ENCODE data around the gene SSPN.

The SSPN gene

DNA sequence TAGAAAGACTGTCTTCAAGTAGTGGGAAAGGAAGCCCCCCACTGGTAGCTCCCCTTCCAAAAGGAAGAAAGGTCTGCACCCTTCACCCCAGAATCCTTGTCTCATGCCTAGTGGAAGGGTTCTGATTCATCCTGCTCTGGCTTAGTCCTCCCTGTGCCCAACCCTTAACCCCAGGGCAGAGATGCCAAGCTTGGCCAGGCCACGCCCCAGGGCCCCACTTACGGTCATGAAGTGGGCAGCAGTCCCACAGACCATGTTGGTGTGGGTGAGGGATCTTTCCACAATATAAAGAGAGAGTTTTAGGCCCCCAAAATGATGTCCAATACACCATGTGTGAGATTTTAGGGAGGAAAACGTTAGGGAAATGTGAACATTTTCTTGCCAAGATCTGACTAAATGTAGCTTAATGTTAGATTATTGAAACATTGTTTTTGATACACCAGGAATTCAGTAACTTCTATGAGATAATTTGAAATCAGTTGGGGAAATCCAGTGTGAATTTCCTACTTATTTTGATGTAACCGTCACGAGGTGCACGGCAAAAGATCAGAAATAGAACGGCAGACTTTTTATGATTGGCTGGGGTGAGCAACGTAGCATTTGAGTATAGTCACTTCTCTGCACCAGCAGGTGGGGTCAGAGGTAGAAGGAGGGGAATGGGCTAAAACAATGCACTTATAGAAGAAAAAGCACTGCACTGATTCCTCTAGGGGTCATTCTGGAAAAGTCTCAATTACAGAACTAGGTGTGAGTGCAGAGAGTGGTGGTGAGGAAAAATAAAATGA is 8.2 kb upstream of the SSPN start:
- DNase-seq, result no peak

DNA sequence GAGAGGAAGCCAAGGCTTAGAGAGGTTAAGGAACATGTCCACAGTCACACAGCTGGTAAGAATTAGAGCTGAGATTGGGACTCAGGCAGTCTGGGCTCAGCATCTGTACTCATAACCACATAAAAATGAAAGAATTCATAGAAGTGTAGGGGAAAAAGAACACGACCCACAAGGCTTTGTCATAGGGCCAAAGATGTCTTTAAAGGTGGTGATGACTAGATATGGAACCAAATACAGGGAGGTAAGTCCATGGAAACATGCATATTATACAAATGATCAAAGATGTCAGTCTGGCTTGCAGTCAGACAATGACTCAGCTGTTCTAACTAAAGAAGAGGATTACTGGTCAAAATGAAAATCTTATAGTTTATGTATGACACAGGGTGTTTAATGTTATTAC is 7.2 kb upstream of the SSPN start:
- DNase-seq, result no peak

DNA sequence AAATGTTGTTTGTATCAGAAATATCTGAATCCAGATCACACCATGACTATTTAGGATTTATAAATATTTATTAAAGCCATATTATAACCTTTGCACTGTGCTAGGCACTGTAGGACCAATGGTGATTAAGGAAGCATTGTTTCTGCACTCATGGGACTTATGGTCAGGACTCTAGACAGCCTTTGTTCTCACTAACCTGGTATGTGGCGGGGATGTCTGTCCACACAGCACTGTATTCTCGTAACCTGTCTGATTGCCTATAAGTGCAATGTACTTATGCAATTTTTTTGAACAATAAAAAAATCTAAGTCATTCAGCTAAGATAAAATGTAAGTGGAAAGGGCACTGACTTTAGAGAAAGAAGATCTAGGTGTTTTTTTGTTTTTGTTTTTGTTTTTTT is 6.7 kb upstream of the SSPN start:
- no peak for DNase-seq

DNA sequence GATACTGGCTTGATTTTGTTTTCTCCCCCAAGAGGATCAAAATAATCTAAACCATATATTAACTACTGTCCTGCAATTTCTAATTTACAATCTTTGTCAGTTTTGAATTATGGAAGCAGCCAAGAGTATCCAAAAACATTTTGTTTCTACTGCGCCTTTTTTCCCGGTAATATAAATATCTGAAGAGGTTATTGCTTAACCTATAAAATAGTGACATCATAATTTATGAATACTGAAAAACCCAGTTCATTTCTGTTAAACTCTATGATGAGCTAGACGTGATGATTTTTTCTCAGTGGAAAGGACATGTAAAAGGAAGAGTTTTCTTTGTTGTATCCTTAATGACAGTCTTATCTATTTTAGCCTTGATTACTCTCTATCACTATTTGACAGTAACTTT is 3.2 kb upstream of the SSPN start:
- no peak for DNase-seq

DNA sequence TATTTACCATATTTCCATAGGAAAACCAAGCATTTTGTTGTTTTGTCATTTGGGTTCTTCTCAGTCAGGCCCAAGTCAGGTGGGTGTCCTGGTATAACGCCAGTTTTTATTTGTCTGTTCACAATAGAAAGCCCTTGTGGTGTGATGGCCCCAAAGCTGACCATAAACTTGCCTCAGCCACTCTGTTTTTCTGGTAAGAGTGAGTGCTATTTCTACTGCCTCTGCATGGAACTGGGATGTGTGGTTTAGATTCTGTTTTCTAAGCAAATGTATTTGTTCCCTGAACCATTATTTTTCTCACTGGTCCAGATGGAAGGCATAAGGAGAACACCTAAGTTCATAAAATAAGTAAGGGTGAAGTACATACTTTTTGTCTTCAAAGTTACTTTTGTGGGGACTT is 1.8 kb upstream of the SSPN start:
- no peak for DNase-seq

DNA sequence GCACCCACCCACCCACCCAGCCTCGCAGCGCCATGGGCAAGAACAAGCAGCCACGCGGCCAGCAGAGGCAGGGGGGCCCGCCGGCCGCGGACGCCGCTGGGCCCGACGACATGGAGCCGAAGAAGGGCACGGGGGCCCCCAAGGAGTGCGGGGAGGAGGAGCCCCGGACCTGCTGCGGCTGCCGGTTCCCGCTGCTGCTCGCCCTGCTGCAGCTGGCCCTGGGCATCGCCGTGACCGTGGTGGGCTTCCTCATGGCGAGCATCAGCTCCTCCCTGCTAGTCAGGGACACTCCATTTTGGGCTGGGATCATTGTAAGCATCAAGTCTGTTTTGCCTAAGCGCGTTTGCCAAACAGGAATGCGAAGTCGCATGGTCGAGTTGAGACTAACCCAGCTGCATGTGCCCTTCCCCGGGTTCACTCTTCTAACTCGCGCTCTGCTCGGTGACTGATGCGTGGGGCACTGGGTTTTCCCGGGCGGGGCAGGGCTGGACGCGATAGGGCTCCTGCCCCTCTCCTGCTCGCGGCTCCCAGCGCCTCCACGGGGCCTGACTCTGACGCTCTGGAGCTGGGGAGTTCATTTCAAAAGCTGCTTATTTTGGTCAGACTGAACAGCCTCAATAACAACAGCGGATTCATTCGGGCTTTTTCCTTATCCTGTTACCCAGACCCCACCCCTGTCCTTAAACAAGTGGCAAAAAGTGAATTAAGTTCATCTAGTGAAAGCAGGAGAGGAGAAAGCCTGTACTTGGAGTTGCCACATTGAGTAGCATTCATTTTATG is 458 bp downstream of the SSPN start:
- DNase-seq, result no peak

DNA sequence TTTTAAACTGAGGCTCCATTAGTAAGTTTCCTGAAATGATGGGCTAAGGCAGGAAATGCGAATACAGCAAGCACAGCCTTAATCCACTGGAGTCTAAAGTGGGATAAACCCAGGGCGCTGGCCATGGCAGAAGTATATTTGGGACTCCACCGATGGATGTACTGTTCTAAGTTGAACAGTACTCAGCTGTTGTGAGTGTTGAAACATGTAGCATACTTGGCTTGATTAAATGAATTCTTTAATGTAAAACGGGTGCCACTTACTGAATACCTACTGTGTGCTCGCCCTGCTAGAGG is 996 bp downstream of the SSPN start:
- no peak for DNase-seq

DNA sequence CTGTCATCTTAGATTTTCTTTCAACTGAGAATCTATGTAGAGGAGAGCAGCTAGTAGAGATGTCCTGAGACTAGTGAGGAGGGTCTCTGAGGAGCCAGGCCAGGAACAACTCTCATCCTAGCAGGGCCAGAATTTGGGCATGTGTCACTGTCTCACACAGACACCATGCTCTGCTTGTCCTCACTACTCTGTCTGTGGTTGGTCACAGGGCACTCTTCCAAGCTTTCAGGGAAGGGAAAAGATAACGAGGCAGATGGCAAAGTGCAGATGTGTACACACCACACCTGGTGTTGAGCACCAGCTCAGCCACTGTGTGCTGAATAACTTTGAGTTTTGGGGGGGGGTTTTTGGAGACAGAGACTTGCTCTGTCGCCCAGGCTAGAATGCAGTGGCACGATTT is 2.5 kb downstream of the SSPN start:
- no peak for DNase-seq

DNA sequence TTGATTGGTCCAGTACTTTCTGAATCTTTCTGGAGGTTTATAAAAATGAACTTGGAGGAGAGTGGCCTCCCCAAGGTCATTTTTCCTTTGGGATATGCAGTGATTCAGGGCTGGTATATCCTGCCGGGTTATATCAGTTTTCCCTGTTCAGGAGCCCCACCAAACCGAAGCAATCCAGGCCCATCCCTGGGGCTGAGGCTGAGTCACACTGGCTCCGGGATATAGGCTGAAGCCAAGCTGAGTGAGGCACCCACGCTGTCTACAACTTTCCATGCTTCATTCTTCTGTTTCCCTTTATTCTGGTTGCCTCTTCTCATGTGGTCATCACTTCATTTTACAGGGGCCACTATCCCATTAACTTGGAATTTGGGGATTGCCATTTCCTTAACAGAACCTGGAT is 3.4 kb downstream of the SSPN start:
- DNase-seq, result no peak

DNA sequence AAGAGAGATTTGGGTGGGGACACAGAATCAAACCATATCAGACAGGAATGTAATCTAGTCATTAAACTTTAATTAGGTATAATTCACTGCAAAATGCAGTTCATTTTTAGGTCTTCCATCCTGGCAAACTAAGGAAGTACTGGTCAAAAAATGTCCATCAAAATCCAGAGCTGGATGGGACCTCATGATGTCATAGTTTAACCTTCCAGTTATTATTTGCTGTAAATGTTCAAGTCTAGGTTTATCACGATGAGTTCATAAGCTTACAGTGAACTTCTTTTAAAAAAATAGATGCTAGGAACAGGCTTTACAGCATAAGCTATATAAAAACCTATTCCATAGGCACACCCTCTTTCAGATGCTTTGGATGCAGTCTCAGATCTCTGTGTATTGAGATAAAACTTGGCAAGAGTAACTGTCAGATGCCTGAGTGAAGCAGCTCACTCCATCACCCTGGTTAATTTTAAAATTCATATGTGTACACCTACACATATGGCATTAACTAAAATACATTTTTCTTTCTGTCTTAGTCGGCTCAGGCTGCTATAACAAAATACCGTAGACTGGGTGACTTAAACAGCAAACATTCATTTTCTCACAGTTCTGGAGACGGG is 7.9 kb downstream of the SSPN start:
- no peak for DNase-seq

DNA sequence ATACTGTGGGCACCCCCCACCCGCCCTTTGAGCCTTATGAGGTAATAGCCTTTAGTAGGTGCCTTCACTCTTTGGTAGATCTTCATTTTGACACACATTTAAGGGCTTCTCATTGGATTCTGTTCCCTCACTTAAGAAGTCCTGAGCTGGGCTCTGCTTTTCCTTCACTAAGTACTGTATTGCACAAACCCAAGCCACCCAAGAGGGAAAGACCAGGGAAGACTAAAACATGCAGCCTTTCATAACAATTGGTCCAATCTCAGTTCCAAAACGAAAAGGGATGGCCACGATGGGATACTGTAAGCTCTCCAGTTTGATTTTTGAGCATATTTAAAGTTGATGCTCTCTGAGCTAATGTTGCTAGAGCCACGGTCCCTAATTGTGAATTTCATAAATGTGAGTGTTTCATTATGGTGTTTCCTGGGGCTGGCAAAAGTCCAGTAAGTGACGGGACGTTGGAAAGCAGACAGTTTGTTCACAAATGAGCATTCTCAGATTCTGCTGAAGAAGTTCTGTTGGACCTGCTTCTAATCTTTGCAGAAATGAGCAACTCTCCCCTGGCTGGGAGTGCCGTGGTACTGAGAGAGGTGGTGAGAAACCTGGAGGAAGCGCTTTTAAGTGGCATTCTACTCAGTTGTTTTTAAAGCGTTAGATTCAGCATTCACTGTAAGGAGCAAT is 9.4 kb downstream of the SSPN start:
- DNase-seq, result no peak

DNA sequence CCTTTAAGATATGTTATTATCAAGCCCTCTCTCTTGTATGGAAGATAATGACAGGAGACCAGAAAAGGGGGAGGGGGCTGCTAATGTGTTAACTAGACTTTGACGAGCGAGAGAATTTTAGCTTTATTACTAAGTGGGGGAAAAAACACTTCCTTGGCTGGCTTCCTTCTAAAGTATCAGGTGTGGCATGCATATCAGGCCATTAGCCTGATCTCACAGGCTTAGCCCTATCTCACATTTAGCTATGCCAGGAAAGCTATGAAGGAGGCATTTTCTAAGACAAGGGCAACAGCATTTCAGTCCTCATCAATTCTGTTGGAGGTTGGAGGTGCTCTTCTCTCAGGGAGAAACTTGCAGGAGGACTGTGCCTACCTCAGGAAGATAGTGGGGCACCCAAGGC is 9.9 kb downstream of the SSPN start:
- no peak for DNase-seq

DNA sequence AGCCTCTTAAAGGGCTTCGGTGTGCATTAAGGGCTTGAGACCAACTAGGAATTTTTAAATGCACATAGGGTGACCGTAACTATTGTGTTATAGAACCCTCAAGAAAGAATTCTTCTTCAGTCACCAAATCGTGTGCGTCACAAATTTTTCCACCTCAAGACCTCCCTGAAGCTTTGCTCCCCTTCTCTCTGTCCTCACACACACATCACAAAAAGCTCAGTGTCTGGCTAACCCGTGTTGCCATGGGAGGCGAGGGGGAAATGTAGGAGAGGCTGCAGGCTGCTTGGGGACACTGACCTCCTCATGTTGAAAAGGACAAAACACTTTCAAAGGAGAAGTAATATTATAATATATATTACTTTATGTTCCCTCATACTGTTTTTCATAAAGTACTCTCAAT is 10.6 kb downstream of the SSPN start:
- DNase-seq, result no peak

DNA sequence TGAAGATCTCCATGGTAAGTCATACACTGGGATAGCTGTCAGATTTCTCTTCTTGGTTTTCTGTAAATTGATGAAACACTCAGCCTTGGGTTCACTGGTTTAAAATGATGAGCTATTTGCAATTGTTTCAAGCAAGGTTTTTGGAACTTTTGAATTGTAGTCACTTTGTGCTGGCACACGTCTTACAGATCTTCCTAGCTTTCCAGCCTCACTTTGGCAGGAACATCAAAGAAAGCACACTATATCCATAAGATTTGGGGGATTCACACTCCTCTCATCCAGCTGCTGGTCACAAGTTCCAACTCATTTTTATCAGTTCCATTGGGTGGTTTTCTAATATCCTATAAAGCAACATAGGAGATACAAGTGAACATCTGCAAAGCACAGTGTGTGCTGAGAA is 16.0 kb downstream of the SSPN start:
- no peak for DNase-seq

DNA sequence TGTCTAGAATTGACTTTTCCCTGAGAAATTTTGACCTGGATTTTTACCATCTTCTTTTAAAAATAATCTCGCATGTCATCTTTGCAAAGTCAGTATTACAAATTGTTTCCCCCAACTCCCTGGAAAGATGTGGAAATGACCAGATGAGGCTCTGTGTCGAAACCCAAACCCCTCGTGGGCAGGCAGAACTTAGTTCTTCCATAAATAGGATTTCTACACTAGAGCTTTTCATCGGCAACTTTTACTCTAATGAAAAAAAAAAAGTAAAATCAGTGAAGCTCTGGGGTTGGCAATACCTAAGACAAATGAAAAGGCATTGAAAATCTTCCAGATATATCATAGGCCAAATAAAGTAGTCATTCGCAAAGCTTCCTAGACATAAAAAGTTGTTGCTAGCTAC is 17.0 kb downstream of the SSPN start:
- no peak for DNase-seq

DNA sequence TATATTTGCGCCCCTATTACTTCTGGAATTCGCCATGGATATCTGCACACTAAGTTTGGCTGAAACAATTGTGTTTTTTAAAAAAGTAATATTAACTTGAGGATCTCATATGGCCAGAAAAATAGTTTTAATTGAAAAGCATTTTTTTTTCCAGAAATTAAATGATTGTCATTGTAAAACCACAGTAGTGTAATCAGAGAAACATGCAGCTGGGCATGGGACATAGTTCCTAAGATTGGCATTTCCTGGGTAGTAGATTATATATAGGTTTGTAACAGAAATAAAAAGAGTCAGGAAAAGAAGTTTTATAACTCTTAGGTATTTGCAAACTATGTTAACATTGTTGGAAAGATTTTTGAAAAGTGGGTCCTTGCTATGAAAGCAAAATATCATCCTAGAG is 17.6 kb downstream of the SSPN start:
- DNase-seq, result no peak

DNA sequence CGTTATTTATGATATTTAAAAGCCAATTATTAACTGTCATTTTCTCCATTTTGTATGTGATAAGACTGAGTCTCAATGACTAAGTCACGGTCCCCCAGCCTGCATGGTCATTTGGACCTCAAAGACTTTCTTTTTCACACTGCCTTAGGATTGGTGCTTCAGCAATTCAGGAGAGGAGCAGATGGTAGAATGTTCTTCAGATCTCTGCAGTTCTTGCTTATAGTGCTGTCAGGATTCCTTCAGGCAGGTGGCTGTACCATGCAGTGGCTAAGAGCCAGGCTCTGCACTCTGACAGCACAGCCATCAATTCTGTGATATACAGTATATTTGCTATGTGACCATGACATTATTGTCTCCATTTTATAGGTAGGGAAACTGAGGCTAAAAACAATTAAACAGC is 18.7 kb downstream of the SSPN start:
- DNase-seq, result no peak

DNA sequence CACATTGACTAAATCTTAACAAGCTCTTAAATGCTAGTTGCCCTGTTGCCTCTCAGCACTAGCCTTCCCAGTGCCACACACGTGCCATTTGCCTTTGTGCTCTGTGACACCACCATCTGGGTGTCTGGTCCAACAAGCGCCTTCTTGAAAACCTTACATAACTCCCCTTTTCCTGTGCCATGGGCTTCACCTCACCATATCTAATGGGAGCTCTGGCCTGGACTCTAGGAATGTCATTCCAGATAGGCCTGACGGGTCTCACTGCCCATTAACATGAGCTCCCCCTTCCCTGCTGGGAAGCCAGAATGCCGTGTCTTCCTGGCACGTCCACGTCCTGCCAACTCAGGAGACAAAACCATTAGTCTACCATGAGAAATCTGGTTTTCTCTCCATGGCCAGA is 24.4 kb downstream of the SSPN start:
- DNase-seq, result no peak

DNA sequence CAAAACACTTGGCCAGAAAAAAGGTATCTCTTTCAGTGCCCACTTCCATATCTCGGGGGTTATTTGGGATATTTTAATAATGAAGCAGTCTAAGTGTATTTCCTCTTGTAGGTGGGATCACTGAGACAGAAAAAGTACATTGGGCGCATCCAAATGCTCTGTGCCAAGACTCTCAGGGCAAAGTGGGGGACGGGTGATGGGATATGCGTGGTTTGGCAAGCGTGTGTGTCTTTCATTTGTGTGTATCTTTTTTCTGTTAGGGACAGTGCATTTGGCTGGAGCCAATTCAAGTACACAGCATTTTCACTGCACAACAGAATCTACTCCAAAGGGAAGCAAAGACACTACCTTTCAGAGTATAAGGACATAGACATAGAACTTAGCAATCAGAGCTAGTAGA is 29.3 kb downstream of the SSPN start:
- DNase-seq, result no peak

DNA sequence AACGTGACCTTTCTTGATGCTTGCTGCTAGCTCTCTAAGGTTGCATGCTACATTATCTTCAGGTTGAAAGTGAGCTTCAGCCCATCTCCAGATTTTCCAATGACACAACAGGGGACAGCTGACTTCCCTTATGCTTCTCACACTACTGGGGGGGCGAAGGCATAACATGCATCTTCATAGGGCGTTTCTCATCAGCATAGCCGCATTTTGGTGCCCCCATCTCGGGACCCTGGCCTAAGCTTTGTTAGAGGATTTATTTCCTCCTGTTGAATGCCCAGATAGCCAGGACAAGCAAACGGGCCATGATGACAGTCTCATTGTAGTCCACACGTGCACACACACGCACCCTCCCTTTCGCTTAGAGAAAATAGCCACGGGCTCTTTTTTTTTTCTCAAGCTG is 30.7 kb downstream of the SSPN start:
- no peak for DNase-seq

DNA sequence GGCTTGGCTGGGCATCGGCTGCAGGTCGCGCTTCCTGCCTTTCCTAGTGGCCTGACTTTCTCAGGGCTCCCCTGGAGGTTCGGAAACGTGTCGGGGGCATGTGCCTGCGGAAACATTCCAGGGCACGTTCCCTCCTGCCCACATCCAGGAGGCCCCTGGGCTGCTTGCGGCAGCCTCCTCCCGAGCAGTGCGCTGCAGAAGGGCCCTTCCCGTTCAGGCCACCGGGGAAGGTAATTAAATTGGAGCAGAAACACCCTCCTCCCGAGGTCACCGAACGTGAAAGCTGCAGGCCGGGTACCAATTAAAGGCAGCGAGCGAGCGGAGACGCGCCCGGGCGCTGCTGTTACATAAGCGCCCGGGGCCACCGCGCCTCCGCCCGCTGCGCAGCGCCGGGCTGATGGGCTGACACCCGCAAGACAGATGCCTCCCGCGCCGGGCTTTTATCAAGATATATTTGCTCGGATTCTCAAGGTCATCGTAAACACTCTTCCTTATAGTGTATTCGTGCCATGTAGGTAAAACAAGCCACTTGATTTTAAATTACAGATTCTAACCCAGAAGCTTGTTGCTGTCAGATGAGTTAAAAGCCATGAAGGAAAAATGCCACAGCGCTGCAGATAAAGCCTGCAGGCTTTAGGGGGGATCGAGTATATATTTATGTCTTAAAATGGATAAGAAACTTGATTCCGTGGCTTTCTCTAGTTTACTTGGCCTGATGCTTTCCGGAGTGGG is 31.4 kb downstream of the SSPN start:
- no peak for DNase-seq

DNA sequence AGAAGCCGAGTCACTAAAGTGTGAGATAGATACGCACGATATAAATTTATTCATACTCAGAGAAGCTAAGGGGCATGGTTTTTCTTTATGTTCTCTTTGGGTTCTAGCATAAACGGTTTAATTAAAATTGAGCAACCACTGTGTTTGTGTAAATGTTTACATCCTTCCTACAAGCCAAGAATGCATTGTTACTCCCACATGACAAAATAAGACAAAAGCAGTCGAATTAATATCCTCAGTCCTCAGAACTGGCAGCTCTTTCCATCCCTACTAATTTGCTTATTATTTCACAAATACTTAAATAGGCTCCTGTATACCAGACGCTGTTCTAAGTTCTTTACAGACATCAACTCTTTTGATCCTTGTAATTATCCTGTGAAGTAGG is 32.0 kb downstream of the SSPN start:
- DNase-seq, result no peak

DNA sequence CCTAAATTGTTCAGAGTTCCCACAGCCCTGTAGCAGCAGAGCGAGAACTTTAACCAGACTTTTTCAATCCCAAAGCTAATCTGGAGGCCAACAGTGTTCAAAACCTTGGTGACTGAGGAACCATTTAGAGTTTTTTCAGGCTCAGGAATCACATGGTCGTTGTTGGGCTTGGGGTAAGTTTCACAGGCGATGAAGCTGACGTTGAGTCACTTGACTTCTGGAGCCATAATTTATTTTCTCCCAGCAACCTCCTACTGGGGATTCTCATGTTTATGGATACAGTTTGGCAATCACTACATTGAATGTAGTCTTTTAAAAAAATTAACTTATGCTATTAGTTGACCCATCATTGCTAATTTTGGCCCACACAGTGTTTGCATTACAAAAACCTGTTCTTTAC is 34.5 kb downstream of the SSPN start:
- no peak for DNase-seq
